Lower leg skin (tissue), 3 donors: ENCODE results near the gene ADAMTS10.

Experiments used
- POLR2A ChIP-seq, 2 donors: fragments of 450-650 bp; IDR thresholded peaks; one replicate each; pipeline ENCODE4 v1.6.1; 2016 to 2017; ENCODE audit warnings: antibody characterized with exemption in 2 of 2, mild to moderate bottlenecking in 1 of 2, moderate library complexity in 1 of 2
- TF ChIP-seq, protein P1 (sequence below), 3 donors: fragments of 450-650 bp; IDR thresholded peaks; one replicate each; pipeline ENCODE4 v1.5.1; 2016; ENCODE audit warnings: antibody characterized with exemption in 3 of 3, mild to moderate bottlenecking in 3 of 3, moderate library complexity in 2 of 3

DNA sequence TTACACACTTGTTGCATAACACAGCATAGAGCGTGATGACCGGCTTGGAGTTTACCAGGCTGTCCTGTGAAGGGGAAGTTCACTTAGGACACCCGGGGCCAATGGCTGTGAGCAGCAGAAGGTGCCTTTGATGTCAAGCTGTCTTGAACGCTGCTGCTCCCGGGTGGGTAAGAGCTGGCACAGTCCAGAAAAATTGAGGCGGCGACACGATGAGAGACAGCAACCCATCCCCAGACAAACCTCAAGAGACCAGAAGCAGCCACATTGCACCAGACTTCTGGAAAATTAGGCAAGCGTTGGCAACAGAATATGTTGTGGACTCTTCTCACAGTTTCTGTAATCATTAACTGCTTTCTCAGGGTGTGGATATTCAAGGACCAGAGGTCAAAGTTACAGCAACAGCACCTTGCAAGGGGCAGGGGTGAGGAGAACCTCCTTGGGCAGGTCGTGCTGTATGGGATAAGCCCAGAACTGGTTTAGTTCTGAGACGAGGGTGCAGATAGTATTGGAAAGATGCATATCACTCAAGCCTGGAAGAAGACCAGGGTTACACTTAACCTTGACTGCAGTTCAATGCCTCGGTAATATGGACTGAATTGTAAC is 30.0 kb upstream of the ADAMTS10 start:
- TF ChIP-seq, protein P1, sequence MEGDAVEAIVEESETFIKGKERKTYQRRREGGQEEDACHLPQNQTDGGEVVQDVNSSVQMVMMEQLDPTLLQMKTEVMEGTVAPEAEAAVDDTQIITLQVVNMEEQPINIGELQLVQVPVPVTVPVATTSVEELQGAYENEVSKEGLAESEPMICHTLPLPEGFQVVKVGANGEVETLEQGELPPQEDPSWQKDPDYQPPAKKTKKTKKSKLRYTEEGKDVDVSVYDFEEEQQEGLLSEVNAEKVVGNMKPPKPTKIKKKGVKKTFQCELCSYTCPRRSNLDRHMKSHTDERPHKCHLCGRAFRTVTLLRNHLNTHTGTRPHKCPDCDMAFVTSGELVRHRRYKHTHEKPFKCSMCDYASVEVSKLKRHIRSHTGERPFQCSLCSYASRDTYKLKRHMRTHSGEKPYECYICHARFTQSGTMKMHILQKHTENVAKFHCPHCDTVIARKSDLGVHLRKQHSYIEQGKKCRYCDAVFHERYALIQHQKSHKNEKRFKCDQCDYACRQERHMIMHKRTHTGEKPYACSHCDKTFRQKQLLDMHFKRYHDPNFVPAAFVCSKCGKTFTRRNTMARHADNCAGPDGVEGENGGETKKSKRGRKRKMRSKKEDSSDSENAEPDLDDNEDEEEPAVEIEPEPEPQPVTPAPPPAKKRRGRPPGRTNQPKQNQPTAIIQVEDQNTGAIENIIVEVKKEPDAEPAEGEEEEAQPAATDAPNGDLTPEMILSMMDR (IDR thresholded peaks at IDR 0.05), result no peak
- TF ChIP-seq POLR2A (IDR thresholded peaks at IDR 0.05), result no peak
